ENCODE measurements around the gene DPP6. TPM values are rescaled to one million over a fixed set of nuclear protein-coding genes. Genes with fewer than 3 reads are reported as not detected.

The DPP6 gene
- total and polyA plus RNA-seq, 7 donors, result 0.18 to 1.8 (median 0.57) TPM

DNA sequence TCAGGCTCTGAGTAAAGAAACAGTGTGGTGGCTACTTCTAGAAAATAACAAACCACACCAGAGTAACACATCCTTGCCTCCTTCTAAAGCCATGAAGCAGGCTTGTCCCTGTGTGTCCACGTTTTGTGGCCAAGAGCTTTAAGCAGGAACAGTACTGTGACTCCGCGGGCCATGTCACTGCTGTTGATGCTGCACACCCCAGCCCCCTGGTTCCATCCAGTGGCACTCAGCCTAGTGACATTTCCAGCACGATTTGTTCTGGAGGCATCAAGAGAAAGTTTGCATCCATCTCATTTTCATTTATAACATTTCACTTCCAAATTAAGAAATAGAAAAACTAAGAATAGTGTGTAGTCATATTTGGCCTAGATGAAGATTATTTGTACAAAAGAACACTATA lies 739.4 kb downstream of the DPP6 start:
- no peak overlapping the region for H3K4me3 ChIP-seq

DNA sequence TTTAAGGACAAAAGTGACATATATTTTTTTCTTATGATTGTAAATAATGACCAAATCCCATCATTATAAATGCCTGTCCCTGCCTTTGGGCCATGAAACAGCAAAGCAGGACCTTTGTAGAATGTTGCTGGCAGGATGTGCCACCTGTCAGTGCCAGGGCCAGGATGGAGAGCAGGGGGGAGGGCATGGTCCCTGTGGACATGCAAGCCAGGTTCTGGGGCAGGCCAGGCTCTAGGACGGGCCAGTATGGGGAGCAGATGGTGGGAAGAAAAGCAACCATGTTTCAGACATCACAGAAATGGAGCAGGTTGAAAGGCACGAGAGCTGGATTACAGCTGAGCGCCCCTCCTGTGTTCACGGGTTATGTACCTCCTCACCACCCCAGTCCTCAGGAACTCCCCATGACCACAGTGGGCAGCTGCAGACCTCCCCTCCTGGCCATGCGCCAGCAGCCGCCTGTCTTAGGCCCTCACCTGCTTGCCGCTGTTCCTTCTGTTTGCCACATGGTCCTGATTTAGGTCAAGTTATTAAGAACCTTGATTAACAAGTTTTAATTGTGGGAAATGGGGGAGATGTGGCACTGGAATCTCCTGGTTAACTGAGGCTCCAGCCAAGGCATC lies 740.3 kb downstream of the DPP6 start:
- ATAC-seq (no peak), DNase-seq (no peak)
- 59 to 76% (median 67%) methylated on average over 7 of the region's 7 CpGs for WGBS, 3 donors
- Histone ChIP-seq H3K4me1 (no peaks in the 10 kb centered on the region), H3K9me3 (no peaks in the 10 kb centered on the region), H3K27me3 (ENCODE audit: insufficient read depth in 3 of 3, low read length in 2 of 3) (peaks cover 0 to 12% (median 0%) of the 10 kb centered on the region in 3 donors), H3K4me3 (no peak overlapping the region), H3K27ac (no peak overlapping the region), H3K36me3 (ENCODE audit: insufficient read depth in 1 of 2, low read depth in 1 of 2) (no peaks in the 10 kb centered on the region)
- TF ChIP-seq, protein P1, sequence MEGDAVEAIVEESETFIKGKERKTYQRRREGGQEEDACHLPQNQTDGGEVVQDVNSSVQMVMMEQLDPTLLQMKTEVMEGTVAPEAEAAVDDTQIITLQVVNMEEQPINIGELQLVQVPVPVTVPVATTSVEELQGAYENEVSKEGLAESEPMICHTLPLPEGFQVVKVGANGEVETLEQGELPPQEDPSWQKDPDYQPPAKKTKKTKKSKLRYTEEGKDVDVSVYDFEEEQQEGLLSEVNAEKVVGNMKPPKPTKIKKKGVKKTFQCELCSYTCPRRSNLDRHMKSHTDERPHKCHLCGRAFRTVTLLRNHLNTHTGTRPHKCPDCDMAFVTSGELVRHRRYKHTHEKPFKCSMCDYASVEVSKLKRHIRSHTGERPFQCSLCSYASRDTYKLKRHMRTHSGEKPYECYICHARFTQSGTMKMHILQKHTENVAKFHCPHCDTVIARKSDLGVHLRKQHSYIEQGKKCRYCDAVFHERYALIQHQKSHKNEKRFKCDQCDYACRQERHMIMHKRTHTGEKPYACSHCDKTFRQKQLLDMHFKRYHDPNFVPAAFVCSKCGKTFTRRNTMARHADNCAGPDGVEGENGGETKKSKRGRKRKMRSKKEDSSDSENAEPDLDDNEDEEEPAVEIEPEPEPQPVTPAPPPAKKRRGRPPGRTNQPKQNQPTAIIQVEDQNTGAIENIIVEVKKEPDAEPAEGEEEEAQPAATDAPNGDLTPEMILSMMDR (IDR thresholded peaks at IDR 0.05), result no peak
- intact Hi-C loops (cut with DNase I), result no loop called here

More for the DNA sequence above, 739.4 kb downstream of the DPP6 start:
- Histone ChIP-seq H3K9me3 (no peaks in the 10 kb centered on the region), H3K27ac (no peak overlapping the region), H3K36me3 (ENCODE audit: insufficient read depth in 1 of 2, low read depth in 1 of 2) (no peaks in the 10 kb centered on the region), H3K27me3 (ENCODE audit: insufficient read depth in 3 of 3, low read length in 2 of 3) (peaks cover 0 to 12% (median 0%) of the 10 kb centered on the region in 3 donors), H3K4me1 (no peaks in the 10 kb centered on the region)
- WGBS, 3 donors, result 40 to 61% (median 44%) methylated on average over 4 of the region's 4 CpGs
- TF ChIP-seq, protein P1 (IDR thresholded peaks at IDR 0.05), result no peak
- intact Hi-C loops (cut with DNase I), result no loop called here
- ATAC-seq (no peak), DNase-seq (no peak)

DNA sequence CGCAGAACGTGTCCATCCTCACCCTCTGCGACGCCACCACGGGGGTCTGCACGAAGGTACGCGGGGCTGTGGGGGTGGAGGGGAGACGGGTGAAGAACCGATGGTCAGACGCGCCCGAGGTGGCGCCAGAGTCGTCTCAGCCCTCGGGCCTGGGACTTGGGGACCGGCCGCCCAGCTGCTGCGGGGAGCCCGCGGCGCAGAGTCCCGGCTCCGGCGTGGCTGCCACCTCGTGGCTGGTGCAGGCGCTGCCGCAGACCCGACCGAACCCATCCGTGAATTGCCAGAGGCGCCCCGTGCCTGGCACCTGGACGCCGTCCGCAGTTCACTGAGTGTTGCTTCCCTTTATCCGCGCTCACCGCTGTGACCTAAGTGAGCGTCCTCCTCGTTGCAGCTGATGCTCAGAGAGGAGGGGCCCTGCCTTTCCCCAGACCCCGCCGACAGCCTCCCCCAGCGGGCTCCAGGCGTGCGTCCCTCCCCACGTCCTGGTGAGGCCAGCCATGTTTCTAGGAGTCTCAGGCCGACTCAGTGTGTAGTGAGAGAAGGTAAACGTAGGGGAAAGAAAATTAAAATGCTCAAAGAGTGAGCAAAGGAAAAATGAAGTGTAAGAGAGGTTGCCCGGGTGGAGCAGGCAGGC lies 742.1 kb downstream of the DPP6 start:
- H3K27me3 ChIP-seq (ENCODE audit: insufficient read depth in 3 of 3, low read length in 2 of 3), result peaks cover 0 to 12% (median 0%) of the 10 kb centered on the region in 3 donors
- intact Hi-C loops (cut with DNase I), result no loop called here
- DNase-seq (no peak), ATAC-seq (no peak)
- H3K4me1 ChIP-seq, result no peaks in the 10 kb centered on the region
- no peak overlapping the region for H3K4me3 ChIP-seq
- H3K36me3 ChIP-seq (ENCODE audit: insufficient read depth in 1 of 2, low read depth in 1 of 2), result no peaks in the 10 kb centered on the region
- H3K9me3 ChIP-seq, result no peaks in the 10 kb centered on the region
- WGBS, 3 donors, result 15 to 24% (median 16%) methylated on average over 44 to 50 of the region's 50 CpGs
- H3K27ac ChIP-seq, result no peak overlapping the region
- TF ChIP-seq, protein P1 (IDR thresholded peaks at IDR 0.05), result no peak

DNA sequence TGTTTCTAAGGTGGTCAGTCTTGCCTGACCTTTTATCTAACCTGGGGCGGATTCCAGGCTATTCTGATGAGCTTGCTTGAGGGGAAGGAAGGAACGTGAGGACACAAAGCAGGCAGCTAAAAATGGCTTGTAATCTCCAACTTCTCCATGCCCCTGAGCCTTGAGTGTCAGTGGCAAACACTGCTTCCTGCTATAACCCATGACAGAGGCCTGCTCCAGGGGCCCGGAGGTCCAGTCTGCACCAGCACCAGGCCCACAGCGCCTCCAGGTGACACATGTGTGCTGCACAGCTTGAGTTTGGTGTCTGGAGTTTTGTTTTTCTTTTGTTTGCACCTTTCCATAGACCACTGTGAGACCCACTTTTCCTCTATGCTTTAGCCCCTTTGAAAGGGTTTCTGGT lies 742.8 kb downstream of the DPP6 start:
- H3K36me3 ChIP-seq (ENCODE audit: insufficient read depth in 1 of 2, low read depth in 1 of 2), result no peaks in the 10 kb centered on the region
- no peaks in the 10 kb centered on the region for H3K4me1 ChIP-seq
- ATAC-seq (no peak), DNase-seq (no peak)
- no peak overlapping the region for H3K4me3 ChIP-seq
- no peak overlapping the region for H3K27ac ChIP-seq
- H3K9me3 ChIP-seq, result no peaks in the 10 kb centered on the region
- intact Hi-C loops (cut with DNase I), result no loop called here
- WGBS, 3 donors, result 72 to 87% (median 77%) methylated on average over 4 of the region's 4 CpGs
- H3K27me3 ChIP-seq (ENCODE audit: insufficient read depth in 3 of 3, low read length in 2 of 3), result peaks cover 0 to 12% (median 0%) of the 10 kb centered on the region in 3 donors
- TF ChIP-seq, protein P1 (IDR thresholded peaks at IDR 0.05), result no peak
